Epithelial cell of esophagus (primary cell): ENCODE results near the gene DYNC2I2.

Experiments
- DNase-seq: peaks from one replicate; pipeline ENCODE4 v3.0.0; 2010; ENCODE audit warnings: low read depth
- H3K4me3 ChIP-seq: 2 replicates; pipeline ENCODE4 v1.5.1; 2011; ENCODE audit warnings: mild to moderate bottlenecking, low read length, control low read depth
- TF ChIP-seq, protein P1 (sequence below): IDR thresholded peaks from 2 replicates; pipeline ENCODE4 v1.5.1; 2011; ENCODE audit warnings: low read depth, mild to moderate bottlenecking, low read length, control low read depth, inconsistent platforms; ENCODE audit not compliant: insufficient read depth; ENCODE audit errors: missing control alignments

The DYNC2I2 gene

DNA sequence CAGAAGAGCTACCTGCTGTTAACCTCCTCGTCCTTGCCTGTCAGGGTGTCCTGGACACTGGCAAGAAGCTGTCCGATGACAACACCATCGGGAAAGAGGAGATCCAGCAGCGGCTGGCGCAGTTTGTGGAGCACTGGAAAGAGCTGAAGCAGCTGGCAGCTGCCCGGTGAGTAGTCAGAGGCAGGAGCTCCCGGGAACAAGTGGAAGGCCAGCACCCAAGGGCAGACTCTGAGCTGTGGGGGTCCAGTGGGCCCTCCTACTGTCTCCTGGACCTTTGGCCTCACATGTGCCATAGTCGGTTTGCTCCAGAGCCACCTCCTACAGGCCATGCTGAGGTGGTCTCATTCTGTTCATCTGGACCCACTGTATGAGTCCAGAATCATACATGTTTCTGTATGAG, 38.7 kb downstream of the DYNC2I2 start:
- TF ChIP-seq, protein P1, sequence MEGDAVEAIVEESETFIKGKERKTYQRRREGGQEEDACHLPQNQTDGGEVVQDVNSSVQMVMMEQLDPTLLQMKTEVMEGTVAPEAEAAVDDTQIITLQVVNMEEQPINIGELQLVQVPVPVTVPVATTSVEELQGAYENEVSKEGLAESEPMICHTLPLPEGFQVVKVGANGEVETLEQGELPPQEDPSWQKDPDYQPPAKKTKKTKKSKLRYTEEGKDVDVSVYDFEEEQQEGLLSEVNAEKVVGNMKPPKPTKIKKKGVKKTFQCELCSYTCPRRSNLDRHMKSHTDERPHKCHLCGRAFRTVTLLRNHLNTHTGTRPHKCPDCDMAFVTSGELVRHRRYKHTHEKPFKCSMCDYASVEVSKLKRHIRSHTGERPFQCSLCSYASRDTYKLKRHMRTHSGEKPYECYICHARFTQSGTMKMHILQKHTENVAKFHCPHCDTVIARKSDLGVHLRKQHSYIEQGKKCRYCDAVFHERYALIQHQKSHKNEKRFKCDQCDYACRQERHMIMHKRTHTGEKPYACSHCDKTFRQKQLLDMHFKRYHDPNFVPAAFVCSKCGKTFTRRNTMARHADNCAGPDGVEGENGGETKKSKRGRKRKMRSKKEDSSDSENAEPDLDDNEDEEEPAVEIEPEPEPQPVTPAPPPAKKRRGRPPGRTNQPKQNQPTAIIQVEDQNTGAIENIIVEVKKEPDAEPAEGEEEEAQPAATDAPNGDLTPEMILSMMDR, result no peak
- DNase-seq, result no peak
- no peak overlapping the region for H3K4me3 ChIP-seq

DNA sequence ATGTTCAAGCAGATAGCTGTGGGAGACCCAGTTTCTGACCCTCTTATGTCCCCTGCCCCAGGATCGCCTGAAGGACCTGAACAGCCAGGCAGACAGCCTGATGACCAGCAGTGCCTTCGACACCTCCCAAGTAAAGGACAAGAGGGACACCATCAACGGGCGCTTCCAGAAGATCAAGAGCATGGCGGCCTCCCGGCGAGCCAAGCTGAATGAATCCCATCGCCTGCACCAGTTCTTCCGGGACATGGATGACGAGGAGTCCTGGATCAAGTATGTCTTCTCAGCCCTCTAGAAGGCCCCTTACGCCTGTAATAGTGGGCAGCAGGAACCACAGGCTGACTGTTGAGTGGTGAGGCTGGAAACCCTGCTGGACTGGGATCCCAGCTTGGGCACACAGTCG, 41.1 kb downstream of the DYNC2I2 start:
- no peak for DNase-seq
- no peak overlapping the region for H3K4me3 ChIP-seq

DNA sequence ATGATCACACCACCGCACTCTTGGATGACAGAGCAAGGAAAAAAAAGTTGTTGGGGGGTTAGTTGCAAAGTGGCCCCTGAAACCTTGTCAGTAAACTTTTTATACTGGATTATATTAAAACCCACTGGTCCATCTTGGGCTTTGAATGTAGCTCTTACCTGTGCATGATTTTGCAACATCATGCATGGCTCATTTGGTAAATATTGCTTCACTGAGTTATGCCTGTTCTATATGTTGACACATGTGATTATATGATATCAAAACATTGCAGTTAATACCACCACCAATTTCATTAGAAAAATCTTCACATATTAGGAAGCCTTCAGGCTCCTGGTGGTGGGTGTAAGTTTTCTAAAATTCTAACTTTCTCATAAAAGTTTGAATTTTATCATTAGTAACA, 41.9 kb downstream of the DYNC2I2 start:
- TF ChIP-seq, protein P1, result no peak
- H3K4me3 ChIP-seq, result no peak overlapping the region
- DNase-seq, result peak; percentile 35

More for the DNA sequence above, 41.1 kb downstream of the DYNC2I2 start:
- TF ChIP-seq, protein P1, result no peak

DNA sequence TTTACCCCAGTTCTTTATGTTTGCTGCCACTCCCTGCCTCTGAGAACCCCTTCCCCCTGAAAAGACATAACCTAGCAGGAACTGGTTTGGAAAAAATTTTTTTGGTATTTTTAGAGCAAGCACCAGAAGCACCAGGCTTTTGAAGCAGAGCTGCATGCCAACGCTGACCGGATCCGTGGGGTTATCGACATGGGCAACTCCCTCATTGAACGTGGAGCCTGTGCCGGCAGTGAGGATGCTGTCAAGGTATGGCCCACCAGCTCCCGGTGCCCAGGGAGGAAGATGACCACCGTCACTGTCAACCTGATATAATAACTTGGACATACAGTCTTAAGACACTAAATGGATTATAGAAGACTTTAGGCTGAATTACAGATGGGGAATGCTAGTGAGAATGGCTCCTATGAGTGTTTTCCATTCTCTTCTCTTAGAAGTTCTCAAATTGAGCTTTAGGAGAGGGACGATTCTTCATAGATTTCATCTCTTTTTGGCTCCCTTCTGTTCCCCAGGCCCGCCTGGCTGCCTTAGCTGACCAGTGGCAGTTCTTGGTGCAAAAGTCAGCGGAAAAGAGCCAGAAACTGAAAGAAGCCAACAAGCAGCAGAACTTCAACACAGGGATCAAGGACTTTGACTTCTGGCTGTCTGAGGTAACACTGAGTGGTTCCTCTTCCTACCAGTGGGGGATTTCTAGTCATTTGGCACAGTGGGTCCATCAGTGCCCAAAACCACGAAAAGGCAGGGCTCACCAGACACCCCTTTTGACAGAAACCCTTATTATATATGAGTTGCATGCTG, 44.9 kb downstream of the DYNC2I2 start:
- H3K4me3 ChIP-seq, result no peak overlapping the region
- no peak for DNase-seq
- TF ChIP-seq, protein P1, result no peak

DNA sequence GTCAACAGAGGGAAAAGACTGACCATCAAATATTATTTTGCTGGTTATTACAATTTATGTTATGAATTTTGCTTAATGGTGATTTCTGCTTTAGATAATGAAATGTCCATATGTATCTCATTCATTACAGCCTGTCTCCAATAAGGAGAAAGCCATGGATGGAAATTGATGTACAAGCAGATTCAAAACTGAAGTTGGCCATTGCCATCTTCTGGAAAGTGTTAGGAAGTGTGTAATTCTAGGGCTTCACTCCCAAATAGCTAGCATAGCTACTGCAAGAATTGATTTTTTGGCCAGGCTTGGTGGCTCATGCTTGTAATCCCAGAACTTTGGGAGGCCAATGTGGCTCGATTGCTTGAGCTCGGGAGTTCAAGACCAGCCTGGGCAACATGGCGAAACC, 45.8 kb downstream of the DYNC2I2 start:
- no peak overlapping the region for H3K4me3 ChIP-seq
- DNase-seq, result no peak
- TF ChIP-seq, protein P1, result no peak

DNA sequence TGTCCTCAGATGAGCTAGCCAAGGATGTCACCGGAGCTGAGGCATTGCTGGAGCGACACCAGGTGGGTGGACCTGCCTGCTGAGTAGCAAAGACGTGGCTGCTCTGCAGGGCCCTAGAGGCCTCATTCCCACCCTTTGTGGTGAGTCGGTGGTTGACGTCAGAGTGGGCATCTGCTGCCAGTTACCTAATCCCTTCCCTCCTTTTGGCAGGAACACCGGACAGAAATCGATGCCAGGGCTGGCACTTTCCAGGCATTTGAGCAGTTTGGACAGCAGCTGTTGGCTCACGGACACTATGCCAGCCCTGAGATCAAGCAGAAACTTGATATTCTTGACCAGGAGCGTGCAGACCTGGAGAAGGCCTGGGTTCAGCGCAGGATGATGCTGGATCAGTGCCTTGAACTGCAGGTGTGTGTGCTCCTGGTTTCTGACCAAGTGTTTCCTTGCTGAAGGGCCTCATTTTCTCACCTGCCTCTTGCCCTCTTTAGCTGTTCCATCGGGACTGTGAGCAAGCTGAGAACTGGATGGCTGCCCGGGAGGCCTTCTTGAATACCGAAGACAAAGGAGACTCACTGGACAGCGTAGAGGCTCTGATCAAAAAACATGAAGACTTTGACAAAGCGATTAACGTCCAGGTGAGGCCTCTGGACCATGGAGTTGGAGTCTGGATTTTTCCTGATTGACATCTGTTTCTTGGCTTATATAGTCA, 48.9 kb downstream of the DYNC2I2 start:
- TF ChIP-seq, protein P1, result no peak
- no peak overlapping the region for H3K4me3 ChIP-seq
- peak; percentile 32 for DNase-seq
